C4-2B (cell line): ENCODE data around the gene PTPRM.

ENCODE experiments used
- H3K27ac ChIP-seq: fragments of 450-650 bp; 2 replicates; pipeline ENCODE4 v1.5.1; 2017
- ZFX ChIP-seq: fragments of 450-650 bp; IDR thresholded peaks from 2 replicates; pipeline ENCODE4 v1.6.1; 2017
- TF ChIP-seq, protein P1 (sequence below): fragments of 450-650 bp; conservative IDR thresholded peaks from 2 replicates; pipeline ENCODE4 v1.5.1; 2017; ENCODE audit warnings: mild to moderate bottlenecking

PTPRM gene

DNA sequence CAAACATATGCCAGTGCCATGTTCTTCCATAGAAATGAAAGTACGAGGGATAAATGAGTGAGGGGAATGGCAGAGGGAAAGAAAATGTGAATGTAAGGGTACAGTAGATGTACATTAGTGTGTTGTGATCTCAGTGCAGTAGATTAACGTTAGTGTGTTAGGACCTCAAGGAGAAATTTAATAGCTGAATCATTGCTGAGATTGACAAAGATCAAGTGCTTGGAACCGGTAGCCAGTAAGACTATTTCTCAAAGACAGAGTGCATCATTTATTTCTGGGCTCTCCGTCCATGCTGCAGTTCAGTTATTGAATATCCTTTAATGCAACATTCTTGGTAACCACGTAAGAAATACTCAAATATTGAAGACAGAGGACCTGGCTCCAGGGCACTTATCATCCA, 246.0 kb downstream of the PTPRM start:
- no peak for TF ChIP-seq ZFX
- TF ChIP-seq, protein P1, sequence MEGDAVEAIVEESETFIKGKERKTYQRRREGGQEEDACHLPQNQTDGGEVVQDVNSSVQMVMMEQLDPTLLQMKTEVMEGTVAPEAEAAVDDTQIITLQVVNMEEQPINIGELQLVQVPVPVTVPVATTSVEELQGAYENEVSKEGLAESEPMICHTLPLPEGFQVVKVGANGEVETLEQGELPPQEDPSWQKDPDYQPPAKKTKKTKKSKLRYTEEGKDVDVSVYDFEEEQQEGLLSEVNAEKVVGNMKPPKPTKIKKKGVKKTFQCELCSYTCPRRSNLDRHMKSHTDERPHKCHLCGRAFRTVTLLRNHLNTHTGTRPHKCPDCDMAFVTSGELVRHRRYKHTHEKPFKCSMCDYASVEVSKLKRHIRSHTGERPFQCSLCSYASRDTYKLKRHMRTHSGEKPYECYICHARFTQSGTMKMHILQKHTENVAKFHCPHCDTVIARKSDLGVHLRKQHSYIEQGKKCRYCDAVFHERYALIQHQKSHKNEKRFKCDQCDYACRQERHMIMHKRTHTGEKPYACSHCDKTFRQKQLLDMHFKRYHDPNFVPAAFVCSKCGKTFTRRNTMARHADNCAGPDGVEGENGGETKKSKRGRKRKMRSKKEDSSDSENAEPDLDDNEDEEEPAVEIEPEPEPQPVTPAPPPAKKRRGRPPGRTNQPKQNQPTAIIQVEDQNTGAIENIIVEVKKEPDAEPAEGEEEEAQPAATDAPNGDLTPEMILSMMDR: no peak

GRCh38 chr18:7814754-7815315, 247.7 kb downstream of the PTPRM start:
- no peak overlapping the region for H3K27ac ChIP-seq
- no peak for TF ChIP-seq ZFX
- TF ChIP-seq, protein P1: no peak

More for the DNA sequence above, 246.0 kb downstream of the PTPRM start:
- no peak overlapping the region for H3K27ac ChIP-seq

DNA sequence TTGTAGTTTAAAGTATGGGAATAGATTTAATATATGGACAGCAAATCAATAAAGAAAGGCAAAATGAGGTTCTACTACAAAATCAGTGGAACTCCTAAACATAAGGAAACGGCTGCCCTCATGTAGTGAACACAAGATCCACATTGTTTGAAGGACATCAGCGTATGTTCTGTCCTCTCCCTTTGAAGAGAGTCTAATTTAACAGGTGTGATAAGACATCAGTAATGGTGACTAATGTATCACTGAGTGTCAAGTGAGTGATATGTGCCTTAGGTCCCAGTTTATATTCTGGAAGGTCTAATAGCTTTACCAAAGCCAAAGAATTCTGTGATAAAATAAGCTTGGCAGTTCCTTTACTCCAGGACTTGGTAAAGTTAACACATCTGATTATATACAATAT, 248.7 kb downstream of the PTPRM start:
- no peak overlapping the region for H3K27ac ChIP-seq
- TF ChIP-seq ZFX: no peak
- TF ChIP-seq, protein P1: no peak

DNA sequence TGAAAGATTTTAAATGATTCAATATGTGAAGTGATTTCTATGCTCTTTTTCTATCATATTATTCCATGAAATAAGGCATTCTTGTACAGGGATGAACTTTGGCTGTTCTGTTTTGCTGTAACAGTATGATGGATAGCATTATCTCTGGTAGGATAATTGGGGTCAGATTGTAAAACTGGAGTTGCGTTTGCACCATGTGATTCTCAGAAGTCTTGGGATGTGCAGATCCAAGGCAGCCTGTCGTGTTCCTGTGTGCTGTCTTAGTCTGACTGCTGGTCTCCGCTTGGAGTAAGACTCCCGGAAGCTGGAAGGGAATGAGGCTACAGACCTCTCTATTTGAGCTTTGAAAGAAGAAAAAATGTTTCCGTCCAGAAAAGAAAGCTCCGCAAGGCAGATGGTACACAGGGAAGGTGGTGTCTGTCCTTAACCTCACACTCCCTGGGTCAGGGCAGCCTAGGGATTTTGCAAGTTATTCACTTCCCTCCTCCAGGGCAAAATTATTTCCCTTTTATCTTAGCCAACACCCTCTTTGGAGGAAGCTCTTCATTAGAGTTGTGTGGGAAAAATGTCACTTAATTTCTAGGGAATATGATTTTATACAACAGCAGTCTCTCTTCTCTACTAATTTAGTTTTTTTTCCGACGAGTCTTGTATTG, 250.6 kb downstream of the PTPRM start:
- TF ChIP-seq ZFX: no peak
- TF ChIP-seq, protein P1: no peak
- H3K27ac ChIP-seq: no peak overlapping the region

GRCh38 chr18:7821784-7822183, 254.7 kb downstream of the PTPRM start:
- TF ChIP-seq, protein P1: no peak
- TF ChIP-seq ZFX: no peak
- H3K27ac ChIP-seq: no peak overlapping the region

DNA sequence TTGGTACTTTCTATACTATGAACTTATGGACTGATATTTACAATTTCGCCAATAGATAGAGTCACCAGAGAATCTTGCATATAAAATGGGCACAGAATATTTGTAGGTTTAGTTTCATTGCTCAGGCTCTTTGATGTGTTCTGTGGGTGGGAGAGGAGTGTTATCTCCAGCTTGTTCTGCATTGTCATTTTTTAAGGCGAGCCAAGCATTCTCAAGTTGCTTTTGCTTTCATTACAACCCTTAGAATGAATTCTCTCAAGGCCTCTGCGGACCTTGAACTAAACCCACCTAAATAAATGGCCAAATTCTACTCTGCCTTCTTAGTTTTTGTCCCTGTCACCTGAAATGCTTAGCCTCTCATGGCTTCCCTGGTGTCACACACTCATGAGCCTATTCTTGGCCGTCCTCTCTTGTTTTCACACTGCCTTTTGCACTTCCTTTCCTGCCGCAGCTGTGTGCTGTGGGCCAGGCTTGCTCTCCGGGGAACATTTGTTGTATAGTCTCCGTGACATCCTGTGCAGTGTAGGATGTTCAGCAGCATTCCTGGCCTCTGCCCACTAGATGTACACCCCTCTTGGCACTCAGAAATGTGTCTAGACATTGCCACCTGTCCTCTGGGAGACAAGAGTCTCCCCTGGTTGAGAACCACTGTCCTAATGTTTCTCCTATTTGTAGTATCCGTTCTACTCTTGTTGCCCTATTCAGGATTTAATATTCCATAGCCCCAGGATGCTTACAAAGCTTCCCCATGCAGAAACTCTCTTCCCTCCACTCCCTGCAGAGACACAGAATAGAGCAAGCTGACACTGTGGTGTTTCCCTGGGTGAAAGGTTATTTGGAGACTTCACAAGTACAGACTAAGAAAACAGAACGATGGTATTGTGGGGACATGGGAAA, 255.6 kb downstream of the PTPRM start:
- no peak overlapping the region for H3K27ac ChIP-seq
- TF ChIP-seq, protein P1: no peak
- TF ChIP-seq ZFX: no peak

DNA sequence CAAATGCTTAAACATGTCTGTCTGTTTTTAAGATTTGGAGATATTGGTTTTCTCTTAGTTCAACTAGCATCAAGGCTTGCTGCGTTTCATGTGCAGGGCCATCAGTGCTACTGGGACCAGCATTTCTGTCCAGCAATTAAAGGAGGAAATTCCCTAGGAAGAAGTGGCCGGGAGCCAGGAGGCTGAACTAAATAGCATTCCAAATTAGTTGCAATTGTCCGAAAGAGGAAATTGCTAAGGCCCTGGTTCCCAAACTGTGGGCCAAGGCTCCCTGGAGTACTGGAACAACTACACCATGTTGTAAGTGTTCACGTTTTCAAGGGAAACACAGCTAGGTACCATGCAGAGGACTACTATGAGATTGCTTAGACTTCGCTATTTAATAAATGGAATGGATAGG, 257.9 kb downstream of the PTPRM start:
- TF ChIP-seq, protein P1: no peak
- no peak for TF ChIP-seq ZFX
- H3K27ac ChIP-seq: no peak overlapping the region
